ENCODE measurements around the gene SPATC1L.

DNA sequence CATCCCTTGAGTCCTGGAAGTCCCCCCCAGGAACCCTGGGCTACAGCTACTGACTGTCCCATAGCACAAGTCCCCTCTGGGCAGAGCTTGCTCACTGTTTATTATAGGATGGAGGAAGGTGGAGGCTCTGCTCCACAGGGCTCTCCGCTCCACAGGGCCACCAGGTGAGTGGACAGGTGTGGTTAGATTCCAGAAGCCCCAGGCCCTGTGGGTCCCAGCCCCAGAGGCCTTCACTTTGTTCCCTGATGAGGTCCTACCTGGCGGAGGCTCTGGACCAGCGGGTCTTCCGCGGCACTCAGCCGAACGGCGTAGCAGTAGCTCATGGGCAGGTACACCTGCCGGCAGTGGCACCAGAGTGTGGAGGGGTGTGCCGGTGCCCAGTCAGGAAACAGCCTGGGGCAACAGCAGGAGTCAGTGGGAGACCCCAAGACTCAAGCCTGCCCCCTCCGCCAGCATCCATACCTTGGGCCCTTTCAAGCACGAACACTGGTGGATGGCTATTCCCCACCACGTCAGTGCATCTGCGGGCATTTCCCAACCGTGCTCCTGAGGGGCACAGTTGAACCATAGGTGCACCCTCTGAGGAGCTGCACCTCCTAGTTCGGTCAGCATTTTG lies 32.0 kb upstream of the SPATC1L start:
- no peak for TF ChIP-seq POLR2AphosphoS5 (IDR thresholded peaks at IDR 0.05; ENCODE audit: low read depth, low read length)
- TF ChIP-seq TAF1 (IDR thresholded peaks at IDR 0.05; ENCODE audit: borderline replicate concordance, insufficient read depth, low read length), result no peak
- TF ChIP-seq, protein P1, sequence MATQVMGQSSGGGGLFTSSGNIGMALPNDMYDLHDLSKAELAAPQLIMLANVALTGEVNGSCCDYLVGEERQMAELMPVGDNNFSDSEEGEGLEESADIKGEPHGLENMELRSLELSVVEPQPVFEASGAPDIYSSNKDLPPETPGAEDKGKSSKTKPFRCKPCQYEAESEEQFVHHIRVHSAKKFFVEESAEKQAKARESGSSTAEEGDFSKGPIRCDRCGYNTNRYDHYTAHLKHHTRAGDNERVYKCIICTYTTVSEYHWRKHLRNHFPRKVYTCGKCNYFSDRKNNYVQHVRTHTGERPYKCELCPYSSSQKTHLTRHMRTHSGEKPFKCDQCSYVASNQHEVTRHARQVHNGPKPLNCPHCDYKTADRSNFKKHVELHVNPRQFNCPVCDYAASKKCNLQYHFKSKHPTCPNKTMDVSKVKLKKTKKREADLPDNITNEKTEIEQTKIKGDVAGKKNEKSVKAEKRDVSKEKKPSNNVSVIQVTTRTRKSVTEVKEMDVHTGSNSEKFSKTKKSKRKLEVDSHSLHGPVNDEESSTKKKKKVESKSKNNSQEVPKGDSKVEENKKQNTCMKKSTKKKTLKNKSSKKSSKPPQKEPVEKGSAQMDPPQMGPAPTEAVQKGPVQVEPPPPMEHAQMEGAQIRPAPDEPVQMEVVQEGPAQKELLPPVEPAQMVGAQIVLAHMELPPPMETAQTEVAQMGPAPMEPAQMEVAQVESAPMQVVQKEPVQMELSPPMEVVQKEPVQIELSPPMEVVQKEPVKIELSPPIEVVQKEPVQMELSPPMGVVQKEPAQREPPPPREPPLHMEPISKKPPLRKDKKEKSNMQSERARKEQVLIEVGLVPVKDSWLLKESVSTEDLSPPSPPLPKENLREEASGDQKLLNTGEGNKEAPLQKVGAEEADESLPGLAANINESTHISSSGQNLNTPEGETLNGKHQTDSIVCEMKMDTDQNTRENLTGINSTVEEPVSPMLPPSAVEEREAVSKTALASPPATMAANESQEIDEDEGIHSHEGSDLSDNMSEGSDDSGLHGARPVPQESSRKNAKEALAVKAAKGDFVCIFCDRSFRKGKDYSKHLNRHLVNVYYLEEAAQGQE (IDR thresholded peaks at IDR 0.05; ENCODE audit: insufficient read depth in 1 of 2, low read depth in 2 of 2, low read length in 2 of 2), result no peak
- no peak for TF ChIP-seq SIN3A (IDR thresholded peaks at IDR 0.05; ENCODE audit: borderline replicate concordance, insufficient read depth, low read length)
- no peak for TF ChIP-seq FOXP2 (optimal IDR thresholded peaks at IDR 0.05; ENCODE audit: borderline replicate concordance, extremely low read depth, extremely low read length, insufficient read depth)
